Erythroblast (primary cell): ENCODE measurements around the gene KRTAP9-6.
"Not testable (repeated sequence)": the region's sequence is repeated elsewhere in the genome, so short reads cannot be mapped to it uniquely, and the experiment has no call there.

Experiments
- DNase-seq, 2 experiments: peaks; one replicate each; lab custom pipeline; 2025; lab: John Stamatoyannopoulos, UW
- GATA1 ChIP-seq: IDR thresholded peaks from 2 replicates; pipeline ENCODE4 v1.6.1; 2011; ENCODE audit warnings: low read depth, mild to moderate bottlenecking, control low read depth, low read length, moderate library complexity
- POLR2A ChIP-seq: IDR thresholded peaks from 2 replicates; pipeline ENCODE4 v1.6.1; 2011; ENCODE audit warnings: mild to moderate bottlenecking, low read length

KRTAP9-6 gene, protein sequence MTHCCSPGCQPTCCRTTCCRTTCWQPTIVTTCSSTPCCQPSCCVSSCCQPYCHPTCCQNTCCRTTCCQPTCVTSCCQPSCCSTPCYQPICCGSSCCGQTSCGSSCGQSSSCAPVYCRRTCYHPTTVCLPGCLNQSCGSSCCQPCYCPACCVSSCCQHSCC

DNA sequence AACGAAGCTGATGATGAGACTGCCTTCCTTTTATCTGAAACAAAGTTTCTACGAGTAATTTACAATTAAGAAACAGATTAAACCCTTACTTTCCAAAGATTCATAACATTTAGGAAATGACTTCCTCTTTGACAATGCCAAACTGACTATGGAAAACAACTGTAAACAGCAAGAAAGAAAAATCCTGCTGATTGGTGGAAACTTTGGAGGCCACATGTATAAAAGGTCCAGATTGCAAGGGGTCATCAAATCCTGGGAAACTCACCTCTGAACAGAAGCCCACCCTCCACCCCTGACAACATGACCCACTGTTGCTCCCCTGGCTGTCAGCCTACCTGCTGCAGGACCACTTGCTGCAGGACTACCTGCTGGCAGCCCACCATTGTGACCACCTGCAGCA is at the start of gene KRTAP9-6:
TSS of gene KRTAP9-6 (plus strand) at position 301 of the 400 bp plus-strand sequence. CDS start at position 301, 0 bp downstream.
- TF ChIP-seq GATA1 = no peak
- DNase-seq = no peak

DNA sequence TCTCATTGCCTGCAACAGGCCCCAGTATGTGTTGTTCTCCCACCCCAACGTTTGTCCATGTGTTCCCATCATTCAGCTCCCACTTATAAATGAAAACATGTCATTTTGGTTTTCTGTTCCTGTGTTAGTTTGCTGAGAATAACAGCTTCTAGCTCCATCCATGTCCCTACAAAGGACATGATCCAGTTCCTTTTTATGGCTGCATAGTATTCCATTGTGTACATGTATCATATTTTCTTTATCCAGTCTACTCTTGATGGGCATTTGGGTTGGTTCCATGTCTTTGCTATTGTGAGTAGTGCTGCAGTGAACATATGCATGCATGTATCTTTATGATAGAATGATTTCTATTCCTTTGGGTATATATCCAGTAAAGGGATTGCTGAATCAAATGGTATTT is 49.5 kb upstream of the KRTAP9-6 start:
- no peak for TF ChIP-seq POLR2A
- no peak for TF ChIP-seq GATA1
- DNase-seq = no peak

DNA sequence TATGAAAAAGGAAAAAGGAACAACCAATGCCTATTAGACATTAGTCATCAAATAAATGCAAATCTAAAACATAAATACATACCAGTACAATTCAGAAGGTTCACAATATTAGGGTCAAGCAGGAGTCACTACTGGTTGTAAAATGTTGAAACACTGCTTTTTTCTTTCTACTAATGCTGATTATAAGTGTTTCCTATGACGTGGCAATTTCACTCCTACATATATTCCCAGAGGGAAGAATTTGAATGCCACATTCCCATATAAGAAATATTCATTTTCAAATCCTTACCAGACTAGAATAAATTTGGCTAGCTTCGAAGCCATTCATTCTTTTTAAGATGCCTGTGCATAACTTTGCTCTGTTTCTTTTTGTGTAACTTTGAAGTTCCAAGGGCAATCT is 41.4 kb upstream of the KRTAP9-6 start:
- DNase-seq = no peak
- TF ChIP-seq POLR2A (no peak), GATA1 (no peak)

DNA sequence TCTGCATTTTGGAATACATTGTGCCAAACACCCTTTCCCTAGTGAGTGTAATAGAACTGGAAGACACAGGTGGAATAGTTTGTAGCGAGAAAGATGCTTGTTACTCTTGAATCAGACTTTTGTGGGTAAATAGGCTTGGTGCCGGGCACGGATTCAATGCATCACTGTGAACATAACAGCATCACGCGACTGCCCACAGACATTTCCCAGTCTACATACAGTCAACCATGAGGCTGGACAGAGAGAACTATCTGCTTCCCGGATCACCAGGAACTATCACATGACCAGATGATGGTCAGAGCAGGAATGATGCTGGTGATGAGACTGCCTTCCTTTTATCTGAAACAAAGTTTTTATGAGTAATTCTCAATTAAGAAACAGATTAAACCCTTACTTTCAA is 39.1 kb upstream of the KRTAP9-6 start:
- DNase-seq = no peak

DNA sequence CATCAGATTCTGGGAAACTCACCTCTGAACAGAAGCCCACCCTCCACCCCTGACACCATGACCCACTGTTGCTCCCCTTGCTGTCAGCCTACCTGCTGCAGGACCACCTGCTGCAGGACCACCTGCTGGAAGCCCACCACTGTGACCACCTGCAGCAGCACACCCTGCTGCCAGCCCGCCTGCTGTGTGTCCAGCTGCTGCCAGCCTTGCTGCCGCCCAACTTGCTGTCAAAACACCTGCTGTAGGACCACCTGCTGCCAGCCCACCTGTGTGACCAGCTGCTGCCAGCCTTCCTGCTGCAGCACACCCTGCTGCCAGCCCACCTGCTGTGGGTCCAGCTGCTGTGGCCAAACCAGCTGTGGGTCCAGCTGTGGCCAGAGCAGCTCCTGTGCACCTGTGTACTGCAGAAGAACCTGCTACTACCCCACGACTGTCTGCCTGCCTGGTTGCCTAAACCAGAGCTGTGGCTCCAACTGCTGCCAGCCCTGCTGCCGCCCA is 38.5 kb upstream of the KRTAP9-6 start, which contains the start of gene KRTAP9-2:
TSS of gene KRTAP9-2 (plus strand) at position 51 of the 498 bp plus-strand sequence. CDS start at position 58, 7 bp downstream.
- not testable (repeated sequence) for DNase-seq

More for the DNA sequence above, 39.1 kb upstream of the KRTAP9-6 start:
- TF ChIP-seq POLR2A = no peak
- TF ChIP-seq GATA1 = no peak

DNA sequence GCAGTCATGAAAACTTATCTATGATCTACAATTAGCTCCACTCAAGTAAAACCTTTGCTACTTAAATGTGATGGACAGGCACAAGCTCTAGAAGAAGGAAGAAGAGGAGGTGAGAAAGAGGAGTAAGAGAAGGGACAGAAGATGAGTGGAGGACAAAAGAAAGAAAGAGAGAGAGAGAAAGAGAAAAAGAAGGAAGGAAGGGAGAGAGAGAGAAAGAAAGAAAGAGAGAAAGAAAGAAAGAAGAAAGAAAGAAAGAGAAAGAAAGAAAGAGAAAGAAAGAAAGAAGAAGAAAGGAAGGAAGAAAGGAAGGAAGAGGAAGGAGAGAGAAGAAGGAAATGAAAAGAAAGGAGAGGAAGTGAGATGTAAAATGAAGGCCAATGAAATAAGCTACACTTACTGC is 35.1 kb upstream of the KRTAP9-6 start:
- TF ChIP-seq POLR2A (no peak), GATA1 (no peak)
- DNase-seq = no peak

DNA sequence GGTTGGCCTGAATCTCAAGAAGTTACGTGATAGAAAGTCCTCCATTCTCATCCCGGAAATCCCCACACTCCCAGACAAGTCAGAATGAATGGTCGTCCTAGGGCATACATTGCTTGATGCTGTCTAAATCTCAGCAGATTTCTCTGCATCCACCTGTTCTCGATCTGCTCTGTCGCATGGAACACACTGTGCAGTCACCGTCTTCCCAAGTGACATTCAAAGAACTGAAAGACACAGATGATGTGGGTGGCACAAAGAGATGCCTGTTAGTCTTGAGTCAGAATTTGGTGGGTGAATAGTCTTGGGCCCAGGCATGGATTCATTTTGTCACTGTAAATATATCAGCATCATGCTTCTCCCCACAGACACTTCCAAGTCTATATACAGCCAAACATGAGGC is 33.4 kb upstream of the KRTAP9-6 start:
- no peak for DNase-seq
- no peak for TF ChIP-seq GATA1
- TF ChIP-seq POLR2A = no peak

DNA sequence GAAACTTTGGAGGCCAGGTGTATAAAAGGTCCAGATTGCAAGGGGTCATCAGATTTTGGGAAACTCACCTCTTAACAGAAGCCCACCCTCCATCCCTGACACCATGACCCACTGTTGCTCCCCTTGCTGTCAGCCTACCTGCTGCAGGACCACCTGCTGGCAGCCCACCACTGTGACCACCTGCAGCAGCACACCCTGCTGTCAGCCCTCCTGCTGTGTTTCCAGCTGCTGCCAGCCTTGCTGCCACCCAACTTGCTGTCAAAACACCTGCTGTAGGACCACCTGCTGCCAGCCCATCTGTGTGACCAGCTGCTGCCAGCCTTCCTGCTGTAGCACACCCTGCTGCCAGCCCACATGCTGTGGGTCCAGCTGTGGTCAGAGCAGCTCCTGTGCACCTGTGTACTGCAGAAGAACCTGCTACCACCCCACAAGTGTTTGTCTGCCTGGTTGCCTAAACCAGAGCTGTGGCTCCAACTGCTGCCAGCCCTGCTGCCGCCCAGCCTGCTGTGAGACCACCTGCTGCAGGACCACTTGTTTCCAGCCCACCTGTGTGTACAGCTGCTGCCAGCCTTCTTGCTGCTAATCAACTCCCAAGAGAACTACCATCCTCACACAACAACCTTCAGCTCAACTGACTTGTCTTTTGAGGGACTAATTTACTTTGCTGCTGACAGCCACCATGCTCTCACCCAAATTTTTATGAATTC is 32.6 kb upstream of the KRTAP9-6 start, which contains the start of gene KRTAP9-3:
TSS of gene KRTAP9-3 (plus strand) at position 51 of the 707 bp plus-strand sequence. CDS start at position 104, 53 bp downstream.
- not testable (repeated sequence) for DNase-seq

DNA sequence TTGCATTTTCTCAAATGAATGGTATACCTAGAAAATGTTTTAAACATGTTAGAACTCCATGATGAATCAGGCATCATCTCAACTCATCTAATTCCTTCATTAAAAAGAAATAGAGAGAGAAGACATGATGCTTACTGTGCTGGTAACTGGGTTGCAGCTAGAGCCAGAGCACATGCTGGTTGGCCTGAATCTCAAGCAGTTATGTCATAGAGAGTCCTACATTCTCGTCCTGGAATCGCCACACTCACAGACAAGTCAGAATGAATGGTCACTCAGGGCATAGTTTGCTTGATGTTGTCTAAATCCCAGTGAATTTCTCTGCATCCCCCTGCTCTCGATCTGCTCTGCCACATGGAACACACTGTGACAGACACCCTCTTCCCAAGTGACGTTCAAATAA is 28.1 kb upstream of the KRTAP9-6 start:
- not testable (repeated sequence) for DNase-seq

DNA sequence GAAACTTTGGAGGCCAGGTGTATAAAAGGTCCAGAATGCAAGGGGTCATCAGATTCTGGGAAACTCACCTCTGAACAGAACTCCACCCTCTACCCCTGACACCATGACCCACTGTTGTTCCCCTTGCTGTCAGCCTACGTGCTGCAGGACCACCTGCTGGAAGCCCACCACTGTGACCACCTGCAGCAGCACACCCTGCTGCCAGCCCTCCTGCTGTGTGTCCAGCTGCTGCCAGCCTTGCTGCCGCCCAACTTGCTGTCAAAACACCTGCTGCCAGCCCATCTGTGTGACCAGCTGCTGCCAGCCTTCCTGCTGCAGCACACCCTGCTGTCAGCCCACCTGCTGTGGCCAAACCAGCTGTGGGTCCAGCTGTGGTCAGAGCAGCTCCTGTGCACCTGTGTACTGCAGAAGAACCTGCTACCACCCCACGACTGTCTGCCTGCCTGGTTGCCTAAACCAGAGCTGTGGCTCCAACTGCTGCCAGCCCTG is 27.2 kb upstream of the KRTAP9-6 start, which contains the start of gene KRTAP9-8:
TSS of gene KRTAP9-8 (plus strand) at position 51 of the 489 bp plus-strand sequence. CDS start at position 104, 53 bp downstream.
- not testable (repeated sequence) for DNase-seq

DNA sequence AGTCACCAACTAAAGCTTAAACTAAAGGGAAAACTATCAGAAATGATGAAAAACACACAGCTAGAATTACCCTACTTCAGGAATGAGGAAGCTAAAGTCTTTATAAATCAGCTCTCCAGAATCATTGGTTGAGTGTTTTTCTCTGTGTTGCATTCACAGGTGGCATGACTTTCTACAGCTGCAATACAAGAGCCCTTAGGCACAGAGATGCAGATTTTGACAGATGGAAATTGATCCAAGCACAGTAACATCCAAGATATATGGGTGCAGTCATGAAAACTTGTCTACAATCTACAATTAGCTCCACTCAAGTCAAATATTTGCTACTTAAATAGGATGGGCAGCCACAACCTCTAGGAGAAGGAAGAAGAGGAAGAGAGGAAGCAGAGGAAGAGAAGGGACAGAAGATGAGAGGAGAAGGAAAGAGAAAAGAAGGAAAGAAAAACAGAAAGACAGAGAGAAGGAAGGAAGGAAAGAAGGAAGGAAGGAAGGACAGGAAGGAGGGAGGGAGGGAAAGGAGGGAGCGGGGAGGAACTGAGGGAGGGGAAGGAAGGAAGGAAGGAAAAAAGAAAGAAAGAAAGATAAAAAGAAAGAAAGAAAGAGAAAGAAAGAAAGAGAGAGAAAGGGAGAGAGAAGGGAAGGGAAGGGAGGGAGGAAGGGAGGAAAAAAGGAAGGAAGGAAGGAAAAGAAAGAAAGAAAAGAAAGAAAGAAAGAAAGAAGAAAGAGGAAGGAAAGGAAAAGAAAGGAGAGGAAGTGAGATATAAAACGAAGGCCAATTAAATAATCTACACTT is 18.0 kb upstream of the KRTAP9-6 start:
- not testable (repeated sequence) for DNase-seq

DNA sequence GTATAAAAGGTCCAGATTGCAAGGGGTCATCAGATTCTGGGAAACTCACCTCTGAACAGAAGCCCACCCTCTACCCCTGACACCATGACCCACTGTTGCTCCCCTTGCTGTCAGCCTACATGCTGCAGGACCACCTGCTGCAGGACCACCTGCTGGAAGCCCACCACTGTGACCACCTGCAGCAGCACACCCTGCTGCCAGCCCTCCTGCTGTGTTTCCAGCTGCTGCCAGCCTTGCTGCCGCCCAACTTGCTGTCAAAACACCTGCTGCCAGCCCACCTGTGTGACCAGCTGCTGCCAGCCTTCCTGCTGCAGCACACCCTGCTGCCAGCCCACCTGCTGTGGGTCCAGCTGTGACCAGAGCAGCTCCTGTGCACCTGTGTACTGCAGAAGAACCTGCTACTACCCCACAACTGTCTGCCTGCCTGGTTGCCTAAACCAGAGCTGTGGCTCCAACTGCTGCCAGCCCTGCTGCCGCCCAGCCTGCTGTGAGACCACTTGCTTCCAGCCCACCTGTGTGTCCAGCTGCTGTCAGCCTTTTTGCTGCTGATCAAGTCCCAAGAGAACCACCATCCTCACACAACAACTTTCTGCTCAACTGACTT is 15.4 kb upstream of the KRTAP9-6 start, which contains the start of gene KRTAP9-4:
TSS of gene KRTAP9-4 (plus strand) at position 51 of the 604 bp plus-strand sequence. CDS start at position 85, 34 bp downstream.
- not testable (repeated sequence) for DNase-seq

DNA sequence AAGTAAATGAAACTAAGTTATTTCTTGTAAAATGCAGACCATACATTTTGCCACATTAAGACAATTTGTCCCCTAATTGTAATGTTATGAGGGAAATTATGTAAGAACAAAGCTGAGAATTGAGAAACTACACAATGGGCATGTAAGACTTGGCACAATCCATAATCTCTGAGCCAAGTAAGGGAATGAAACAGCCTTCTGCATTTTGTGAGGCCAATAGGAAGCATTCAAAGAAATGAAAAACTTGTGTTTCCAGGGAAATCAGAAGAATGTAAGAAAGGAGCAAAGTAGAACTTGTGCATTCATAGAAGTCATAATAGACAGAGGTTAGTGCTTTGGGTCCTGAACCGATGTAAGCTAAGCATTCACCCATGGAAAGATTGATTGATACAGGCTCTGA is 13.9 kb upstream of the KRTAP9-6 start:
- TF ChIP-seq POLR2A = no peak
- TF ChIP-seq GATA1 = no peak

DNA sequence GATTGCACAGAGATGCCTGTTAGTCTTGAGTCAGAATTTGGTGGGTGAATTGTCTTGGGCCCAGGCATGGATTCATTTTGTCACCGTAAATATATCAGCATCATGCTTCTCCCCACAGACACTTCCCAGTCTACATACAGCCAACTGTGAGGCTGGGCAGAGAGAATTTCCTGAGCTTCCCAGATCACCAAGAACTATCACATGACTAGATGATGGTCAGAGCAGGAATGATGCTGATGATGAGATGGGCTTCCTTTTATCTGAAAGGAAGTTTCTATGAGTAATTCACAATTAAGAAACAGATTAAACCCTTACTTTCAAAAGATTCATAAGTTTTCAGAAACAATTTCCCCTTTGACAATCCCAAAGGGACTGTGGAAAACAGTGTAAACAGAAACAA is 10.3 kb upstream of the KRTAP9-6 start:
- no peak for DNase-seq
- TF ChIP-seq GATA1 (no peak), POLR2A (no peak)

More for the DNA sequence above, 13.9 kb upstream of the KRTAP9-6 start:
- no peak for DNase-seq

DNA sequence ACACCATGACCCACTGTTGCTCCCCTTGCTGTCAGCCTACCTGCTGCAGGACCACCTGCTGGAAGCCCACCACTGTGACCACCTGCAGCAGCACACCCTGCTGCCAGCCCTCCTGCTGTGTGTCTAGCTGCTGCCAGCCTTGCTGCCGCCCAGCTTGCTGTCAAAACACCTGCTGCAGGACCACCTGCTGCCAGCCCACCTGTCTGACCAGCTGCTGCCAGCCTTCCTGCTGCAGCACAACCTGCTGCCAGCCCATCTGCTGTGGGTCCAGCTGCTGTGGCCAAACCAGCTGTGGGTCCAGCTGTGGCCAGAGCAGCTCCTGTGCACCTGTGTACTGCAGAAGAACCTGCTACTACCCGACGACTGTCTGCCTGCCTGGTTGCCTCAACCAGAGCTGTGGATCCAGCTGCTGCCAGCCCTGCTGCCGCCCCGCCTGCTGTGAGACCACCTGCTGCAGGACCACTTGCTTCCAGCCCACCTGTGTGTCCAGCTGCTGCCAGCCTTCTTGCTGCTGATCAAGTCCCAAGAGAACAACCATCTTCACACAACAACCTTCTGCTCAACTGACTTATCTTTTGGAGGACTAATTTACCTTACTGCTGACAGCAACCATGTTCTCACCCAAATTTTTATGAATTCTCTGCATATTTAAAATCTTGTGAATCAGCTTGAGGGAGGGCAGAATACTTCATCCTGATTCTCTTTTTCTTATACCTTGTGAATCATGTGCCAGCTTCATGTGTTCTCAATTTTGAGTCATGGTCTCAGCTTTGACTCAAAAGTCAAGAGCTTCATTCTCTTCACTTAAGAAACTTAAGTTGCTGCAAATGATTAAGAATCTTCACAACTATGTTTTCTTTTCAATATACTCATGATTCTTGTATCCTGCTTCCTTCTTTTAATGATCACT is 9.5 kb upstream of the KRTAP9-6 start, which contains the start of gene KRTAP9-9:
TSS of gene KRTAP9-9 (plus strand) at position 4 of the 910 bp plus-strand sequence.
- not testable (repeated sequence) for DNase-seq
